Testis (tissue), 2 donors: ENCODE data around the gene SGF29.

ENCODE experiments used
- POLR2A ChIP-seq: fragments of 450-650 bp; IDR thresholded peaks from one replicate; pipeline ENCODE4 v1.6.1; 2017; ENCODE audit warnings: antibody characterized with exemption, mild to moderate bottlenecking, moderate library complexity
- TF ChIP-seq, protein P1 (sequence below), 3 experiments: fragments of 450-650 bp in 2 of 3; fragments of 200-600 bp in 1 of 3; sonication (generic) in 1 of 3; IDR thresholded peaks; one replicate each; pipeline ENCODE4 v1.5.1; 2016 to 2019; ENCODE audit warnings: antibody characterized with exemption in 3 of 3, mild to moderate bottlenecking in 2 of 3, moderate library complexity in 1 of 3

DNA sequence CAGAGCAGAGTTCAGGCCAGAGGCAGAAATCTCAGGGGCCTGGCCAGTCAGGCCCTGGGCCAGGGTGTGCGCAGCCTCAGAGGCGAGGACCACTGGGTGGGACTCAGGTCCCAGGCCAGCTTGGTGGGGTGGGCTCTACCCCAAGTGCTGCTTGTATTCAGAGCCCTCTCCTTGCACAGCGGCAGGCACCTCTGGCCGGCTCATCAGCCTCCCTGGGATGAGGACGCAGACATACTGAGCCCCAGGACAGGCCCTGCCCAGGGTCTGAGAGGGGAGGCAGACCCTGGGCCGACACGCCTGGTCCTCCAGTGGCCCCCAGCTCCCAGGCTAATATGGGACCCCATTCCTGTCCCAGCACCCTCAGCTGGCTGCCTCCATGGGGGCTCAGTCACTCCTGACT is 39.5 kb upstream of the SGF29 start:
- TF ChIP-seq, protein P1, sequence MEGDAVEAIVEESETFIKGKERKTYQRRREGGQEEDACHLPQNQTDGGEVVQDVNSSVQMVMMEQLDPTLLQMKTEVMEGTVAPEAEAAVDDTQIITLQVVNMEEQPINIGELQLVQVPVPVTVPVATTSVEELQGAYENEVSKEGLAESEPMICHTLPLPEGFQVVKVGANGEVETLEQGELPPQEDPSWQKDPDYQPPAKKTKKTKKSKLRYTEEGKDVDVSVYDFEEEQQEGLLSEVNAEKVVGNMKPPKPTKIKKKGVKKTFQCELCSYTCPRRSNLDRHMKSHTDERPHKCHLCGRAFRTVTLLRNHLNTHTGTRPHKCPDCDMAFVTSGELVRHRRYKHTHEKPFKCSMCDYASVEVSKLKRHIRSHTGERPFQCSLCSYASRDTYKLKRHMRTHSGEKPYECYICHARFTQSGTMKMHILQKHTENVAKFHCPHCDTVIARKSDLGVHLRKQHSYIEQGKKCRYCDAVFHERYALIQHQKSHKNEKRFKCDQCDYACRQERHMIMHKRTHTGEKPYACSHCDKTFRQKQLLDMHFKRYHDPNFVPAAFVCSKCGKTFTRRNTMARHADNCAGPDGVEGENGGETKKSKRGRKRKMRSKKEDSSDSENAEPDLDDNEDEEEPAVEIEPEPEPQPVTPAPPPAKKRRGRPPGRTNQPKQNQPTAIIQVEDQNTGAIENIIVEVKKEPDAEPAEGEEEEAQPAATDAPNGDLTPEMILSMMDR (IDR thresholded peaks at IDR 0.05) = no peak
- TF ChIP-seq POLR2A = no peak
